Choroid plexus epithelial cell (primary cell): ENCODE measurements around the gene ZBTB39.
A peak's percentile ranks its signal among the peaks of the same experiment; 100 is the strongest.
"Not testable (repeated sequence)": the region's sequence is repeated elsewhere in the genome, so short reads cannot be mapped to it uniquely, and the experiment has no call there.

Source experiments
- DNase-seq: peaks from one replicate; pipeline ENCODE4 v3.0.0-alpha.2; 2010; ENCODE audit warnings: low read depth
- H3K4me3 ChIP-seq: 2 replicates; pipeline ENCODE4 v1.5.1; 2011; ENCODE audit warnings: low read depth, mild to moderate bottlenecking, control low read depth, low read length, moderate library complexity
- CTCF ChIP-seq: conservative IDR thresholded peaks from 2 replicates; pipeline ENCODE4 v1.5.1; 2011; ENCODE audit warnings: low read depth, mild to moderate bottlenecking, control low read depth, inconsistent platforms, low read length, moderate library complexity

The ZBTB39 gene

GRCh38 chr12:56991319-56992246, 14.8 kb downstream of the ZBTB39 start:
- no peak for TF ChIP-seq CTCF
- H3K4me3 ChIP-seq = no peak overlapping the region
- no peak for DNase-seq

DNA sequence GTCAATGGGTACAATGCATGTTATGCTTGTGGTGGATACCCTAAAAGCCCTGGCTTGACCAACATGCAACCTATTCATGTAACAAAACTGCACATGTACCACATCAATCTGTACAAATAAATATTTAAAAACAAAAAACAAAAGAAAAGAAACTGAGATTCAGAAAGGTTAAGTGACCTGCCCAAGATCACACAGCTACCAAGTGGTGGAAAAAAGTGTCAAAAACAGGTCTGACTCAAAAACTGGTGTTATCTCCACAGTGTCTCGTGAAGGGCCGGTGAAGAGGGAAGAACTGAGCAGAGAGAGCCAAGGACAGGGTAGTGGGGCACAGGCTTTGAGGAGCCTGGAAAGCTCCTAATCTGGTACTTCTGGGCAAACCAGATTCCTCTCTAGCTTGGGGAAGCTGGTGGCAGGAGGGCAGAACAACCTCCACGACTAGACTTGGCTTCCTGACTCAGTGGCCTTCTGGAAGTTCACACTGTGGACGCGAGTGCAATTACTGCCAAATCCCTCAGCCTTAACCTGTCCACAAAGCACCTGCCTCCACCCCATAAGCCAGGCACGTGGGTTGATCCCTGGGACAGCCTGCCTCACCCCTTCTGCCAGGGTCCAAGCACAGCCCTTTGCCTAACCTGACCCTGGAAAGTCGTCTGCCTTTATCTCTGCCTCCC, 15.6 kb downstream of the ZBTB39 start:
- TF ChIP-seq CTCF = no peak
- DNase-seq = no peak
- no peak overlapping the region for H3K4me3 ChIP-seq

GRCh38 chr12:56989861-56990610, 16.3 kb downstream of the ZBTB39 start:
- DNase-seq = no peak
- TF ChIP-seq CTCF = no peak
- no peak overlapping the region for H3K4me3 ChIP-seq

GRCh38 chr12:56988207-56988739, 18.1 kb downstream of the ZBTB39 start:
- no peak for TF ChIP-seq CTCF
- no peak for DNase-seq
- no peak overlapping the region for H3K4me3 ChIP-seq

GRCh38 chr12:56987551-56988053, 18.7 kb downstream of the ZBTB39 start:
- peak; percentile 95 for TF ChIP-seq CTCF
- peak; percentile 86 for DNase-seq
- H3K4me3 ChIP-seq = no peak overlapping the region

GRCh38 chr12:56987011-56987410, 19.3 kb downstream of the ZBTB39 start:
- no peak for TF ChIP-seq CTCF
- DNase-seq = no peak
- H3K4me3 ChIP-seq = no peak overlapping the region

GRCh38 chr12:56985714-56986113, 20.6 kb downstream of the ZBTB39 start:
- peak; percentile 48 for DNase-seq
- not testable (repeated sequence) for H3K4me3 ChIP-seq
